ENCODE data around the gene PRDM5.
"Not testable (repeated sequence)": the region's sequence is repeated elsewhere in the genome, so short reads cannot be mapped to it uniquely, and the experiment has no call there.

The PRDM5 gene

DNA sequence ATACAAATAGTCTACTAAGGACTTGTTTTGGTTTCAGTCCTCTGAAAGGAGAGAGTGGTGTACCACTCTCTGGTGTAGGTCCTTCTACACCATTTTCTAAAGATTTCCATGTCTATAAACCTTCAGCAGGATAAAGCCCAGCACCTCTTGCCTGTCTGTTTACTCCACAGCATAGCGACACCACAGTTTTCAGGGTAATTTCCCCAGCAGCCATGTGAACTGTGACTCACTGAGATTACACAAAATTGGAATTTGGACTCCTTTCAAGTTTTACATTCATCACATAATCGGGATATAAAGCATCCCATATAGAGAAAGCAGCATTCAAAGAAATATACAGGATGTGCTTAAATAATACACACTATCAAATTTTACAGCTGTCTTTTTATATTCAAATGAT, 229.6 kb downstream of the PRDM5 start:
- DNase-seq, result no peak

DNA sequence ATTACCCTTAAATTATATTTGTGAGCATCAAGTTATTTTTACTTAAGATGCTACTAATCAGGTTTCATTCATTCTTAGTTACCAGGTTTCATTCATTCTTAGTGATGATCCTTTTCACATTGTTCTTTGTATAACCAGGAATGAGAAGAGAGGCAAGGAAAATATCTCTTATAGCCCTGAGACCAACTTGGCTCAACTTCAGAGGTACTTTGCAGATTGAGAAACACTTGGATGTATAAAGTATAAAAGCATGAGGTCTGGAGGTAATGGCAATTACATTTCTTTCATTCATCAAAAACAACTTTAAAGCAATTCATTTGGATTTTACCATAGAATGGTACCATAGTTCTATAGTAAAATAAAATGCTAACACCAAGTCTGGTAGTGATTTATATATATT, 231.0 kb downstream of the PRDM5 start:
- DNase-seq, result no peak

DNA sequence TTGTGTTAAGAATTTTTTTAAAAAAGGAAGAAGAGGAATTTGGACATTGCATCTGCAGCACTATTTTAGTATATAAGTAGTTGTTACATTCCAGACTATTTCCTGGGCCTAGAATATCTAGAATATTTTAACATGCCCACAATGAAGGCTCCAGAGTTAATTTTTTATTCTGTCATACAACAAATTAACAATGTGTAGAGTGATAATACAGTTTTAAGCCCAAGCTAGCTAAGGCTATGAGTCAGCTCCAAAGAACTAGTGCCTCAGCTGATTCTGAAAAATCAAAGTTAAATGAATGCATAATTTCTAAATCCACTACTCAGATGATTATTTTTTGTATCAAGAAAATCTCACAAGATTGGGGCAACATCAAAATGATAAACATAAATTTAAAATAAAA, 231.4 kb downstream of the PRDM5 start:
- no peak for DNase-seq

DNA sequence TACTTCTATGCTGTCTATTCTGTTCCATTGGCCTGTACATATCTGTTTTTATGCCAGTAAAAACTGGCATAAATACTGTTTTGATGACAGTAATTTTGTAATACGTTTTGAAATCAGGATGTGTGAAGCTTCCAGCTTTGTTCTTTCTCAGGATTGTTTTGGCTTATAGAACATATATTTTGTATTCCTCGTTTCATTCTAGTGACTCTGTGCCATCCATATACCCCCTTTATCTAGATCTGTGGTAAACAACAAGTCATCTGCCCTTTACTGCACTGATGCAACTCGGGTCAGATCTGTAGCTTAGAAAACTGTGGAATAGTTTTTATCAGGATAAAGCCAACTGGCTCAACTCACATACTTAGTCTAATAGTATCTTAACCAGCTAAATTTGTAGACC, 233.7 kb downstream of the PRDM5 start:
- DNase-seq, result no peak

DNA sequence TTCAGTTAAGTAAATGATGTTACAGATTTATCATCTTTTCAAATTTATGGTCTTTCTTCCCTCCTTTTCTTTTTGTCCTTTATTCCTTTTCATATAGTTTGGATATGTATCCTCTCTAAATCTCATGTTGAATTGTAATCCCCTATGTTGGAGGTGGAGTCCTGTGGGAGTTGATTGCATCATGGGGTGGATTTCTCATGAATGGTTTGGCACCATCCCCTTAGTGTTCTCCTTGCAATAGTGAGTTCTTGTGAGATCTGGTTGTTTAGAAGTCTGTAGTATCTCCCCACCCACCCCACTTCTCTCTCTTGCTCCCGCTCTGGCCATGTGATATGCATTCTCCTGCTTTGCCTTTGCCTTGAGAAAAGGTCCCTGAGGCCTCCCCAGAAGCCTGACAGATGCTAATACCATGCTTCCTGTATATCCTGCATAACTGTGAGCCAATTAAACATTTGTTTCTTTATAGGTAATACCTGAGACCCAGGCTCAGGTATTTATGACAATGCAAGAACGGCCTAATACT, 236.7 kb downstream of the PRDM5 start:
- no peak for DNase-seq

DNA sequence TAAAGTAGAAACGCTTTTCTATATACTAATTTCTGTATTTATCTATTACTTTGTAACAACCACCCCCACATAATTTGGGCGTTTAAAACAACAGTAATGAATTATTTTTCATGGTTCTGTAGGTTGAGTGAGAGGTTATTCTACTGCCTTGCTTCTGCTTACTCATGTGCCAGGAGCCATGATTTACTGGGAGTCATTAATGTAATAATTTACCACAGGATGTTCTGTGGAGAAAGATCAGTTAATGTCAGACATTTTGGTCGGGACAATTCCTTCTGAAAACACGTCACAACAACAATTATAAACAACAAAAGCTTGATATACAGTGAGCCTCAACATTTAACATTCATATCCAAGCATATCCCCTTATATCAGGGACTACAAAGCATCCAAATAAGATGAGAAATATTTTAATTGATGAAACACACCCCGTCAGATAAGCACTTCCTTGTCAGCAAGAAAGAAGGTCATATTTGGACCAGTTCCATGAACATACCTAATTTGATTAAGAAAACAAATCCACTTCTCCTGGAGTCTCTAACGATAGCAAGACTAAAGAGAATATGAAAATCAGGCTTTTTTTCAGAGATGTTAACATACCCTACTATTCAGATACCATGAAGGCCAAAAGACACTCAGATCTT, 238.5 kb downstream of the PRDM5 start:
- no peak for DNase-seq

DNA sequence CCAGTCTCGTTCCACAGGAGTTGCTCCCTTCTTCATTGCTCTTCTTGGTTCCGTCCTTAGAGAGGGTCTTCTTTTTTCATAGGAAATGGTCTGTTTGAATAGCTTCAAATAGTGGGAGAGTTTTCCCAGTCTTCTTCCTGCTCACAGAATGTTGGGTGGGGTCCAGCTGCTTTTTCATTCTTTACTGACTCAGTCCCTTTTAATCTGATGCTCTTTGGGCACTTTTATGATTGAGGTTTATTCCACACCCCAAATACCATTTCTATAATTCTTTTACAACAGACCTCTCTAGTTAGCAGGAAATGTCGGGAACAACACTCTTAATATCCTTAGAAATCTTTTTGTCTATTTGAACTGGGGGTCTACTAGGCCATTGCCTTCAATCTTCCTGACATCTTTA, 239.5 kb downstream of the PRDM5 start:
- no peak for DNase-seq

DNA sequence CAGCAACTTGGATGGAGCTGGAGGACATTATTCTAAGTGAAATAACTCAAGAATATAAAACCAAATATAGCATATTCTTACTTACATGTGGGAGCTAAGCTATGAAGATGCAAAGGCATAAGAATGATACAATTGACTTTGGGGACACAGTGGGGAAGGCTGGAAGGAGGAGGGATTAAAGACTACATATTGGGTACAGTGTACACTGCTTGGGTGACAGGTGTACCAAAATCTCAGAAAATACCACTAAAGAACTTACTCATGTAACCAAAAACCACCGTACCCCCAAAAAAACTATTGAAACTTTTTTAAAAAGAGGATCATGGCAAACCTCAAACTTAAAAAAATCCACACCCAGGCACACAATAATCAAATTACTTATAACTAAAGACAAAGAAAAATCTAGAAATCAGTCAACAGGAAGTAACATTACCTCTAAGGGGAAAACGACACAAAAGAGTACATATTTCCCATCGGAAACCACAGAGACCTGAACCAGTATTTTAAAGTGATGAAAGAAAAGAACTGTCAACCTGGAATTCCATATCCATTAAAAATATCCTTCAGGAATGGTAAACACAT, 241.8 kb downstream of the PRDM5 start:
- no peak for DNase-seq

DNA sequence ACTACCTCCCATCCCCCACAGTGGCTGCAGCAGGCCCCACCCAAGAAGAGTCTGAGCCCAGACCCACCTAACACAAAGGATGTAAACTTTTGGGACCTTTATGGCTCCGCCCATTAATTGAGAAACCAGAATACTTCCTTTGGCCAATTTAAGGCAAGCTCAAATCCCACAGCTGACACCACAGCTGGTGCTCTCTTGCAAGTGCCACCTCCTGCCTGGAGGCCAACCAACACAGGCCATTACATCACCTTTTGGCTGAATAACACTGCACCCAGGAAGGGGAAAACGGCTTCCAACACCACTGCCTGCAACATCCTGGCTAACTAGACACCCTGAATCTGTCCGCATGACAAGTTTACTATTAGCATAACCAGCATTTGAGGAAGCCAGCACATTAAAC, 248.8 kb downstream of the PRDM5 start:
- DNase-seq, result no peak

DNA sequence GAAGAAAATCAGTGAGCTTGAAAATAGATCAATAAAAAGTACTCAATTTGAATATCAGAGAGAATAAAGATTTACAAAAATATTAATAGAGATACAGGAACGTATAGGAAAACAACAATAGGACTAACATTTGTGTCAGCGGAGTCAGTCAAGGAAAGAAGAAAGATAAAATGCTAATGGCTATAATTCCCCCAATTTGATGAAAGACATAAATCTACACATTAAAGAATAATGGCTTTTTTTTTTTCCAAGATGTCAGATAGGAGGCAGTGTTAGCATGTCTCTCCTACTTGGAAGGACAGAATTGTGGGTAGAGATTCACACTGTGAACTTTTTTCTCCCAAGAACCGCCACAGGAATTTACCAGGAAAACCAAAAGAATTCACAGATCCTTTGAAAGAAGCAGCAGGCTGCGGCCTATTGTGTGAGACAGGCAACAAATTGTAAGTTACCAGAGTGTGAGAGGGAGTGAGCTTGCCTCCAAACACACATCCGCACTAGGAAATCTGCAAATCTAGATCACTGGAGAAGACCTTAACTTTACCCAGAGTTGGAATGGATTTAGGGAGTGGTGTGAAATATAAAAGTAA, 249.9 kb downstream of the PRDM5 start:
- no peak for DNase-seq

DNA sequence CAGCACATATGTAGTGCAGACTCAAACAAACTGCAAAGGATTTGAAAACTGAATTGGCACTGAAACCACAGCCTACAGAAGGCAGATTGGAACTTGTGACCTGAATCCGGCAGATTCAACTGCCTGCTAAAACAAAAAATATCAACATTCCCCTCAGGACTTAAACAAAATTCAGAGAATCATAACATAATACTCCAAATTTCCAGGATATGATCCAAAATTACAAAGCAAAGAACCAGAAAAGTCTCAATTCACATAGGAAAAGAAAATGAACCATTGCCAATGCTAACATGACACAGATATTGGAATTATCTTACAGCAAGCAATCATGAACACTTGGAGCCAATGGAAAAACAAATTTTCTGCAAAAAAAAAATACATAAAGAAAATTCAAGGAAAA, 250.4 kb downstream of the PRDM5 start:
- no peak for DNase-seq

DNA sequence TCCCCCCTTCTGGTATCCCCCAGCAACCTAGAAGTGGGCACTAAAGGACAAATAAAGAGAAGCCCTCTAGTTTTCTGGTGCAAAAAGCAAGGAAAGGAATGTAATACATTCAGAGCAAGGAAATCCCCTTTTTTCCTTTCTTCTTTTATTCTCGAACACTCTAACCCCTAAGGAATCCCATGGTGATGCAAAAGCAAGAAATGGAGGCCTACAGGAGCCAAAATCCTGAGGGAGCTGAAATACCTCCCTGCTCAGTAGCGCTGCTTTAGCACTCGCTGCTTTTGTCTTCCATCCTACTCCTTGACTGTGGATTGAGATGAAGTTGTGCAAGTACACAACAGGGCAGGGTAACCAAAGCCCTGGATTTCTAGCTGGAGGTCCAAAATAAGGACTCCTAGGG, 251.0 kb downstream of the PRDM5 start:
- DNase-seq, result no peak

DNA sequence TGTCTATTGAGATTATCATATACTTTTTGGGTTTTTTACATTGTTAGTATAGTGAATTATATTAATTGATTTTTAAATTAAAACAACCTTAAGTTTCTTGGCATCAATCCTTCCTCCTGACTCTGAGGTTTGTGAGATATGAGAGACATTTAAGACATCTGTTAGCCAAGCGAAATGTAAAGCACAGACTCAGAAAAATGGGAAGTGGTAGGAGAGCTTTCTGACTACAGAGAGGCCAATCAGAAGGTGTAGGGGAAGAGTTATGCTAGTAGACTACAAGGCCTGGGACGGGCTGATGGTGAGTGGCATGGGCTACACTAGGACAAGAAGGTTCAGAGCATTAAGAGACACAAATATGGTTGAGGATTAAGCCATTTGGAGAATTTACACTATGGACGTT, 255.4 kb downstream of the PRDM5 start:
- no peak for DNase-seq

DNA sequence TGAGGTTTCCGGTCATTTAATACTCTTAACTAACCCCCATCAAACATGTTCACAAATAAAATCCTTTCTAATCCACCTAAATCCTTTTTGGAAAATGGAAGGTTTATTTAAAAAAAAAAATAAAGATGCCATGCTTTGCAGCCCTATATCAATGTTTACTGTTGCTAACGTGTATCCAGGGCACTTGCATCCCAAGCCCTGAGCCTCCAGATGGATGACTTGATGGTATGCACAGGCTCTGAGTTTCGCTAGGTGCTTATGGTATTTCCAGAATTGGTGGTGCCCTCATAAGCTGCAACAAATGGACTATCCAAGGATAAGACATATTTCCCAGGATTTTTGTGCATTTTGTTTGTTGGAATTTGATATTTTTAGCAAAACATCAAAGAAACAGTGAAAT, 257.7 kb downstream of the PRDM5 start:
- no peak for DNase-seq

DNA sequence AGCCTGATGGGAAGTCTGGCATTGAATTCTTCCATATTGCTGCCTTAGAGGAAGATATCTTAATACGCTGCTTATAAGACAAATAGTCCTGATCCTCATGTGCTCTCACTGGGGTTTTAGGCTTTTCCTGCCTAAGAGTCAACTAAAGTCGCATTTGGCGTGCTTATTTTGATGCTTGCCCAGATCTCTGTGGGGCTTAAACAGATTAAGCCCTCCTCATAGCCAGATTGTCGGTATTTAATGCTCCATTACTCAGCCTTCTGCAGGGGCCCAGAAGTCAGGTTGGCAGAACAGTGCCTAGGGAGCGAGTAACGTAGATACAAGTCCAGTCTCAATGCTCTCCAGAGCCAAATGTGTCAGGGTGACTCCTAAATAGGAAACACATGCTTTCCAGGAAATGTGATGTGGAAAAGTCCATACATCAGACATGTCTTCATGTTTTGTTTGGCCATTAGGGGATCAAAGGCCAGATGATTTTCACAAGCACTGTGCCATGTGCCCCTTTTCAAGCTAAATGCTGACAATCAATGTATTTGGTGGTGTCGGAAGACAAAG, 262.8 kb downstream of the PRDM5 start:
- no peak for DNase-seq

DNA sequence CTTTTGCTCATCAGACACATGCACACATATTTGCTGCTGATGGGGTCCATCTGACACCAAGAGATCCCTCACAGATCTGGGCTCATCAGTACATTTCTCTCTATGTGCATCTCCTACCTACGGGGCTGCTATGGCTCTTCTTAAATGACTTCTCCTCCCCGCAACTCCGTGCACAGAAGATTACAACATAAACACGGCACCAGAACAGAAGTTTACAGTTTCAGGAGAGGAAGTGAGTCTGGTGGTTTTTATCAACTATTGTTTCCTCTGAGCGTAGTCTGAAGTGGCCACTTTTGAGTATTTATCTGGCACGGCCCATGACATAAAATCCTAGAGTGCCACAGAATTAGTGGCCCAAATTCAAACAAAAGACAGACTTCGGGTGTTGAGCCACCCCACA, 263.8 kb downstream of the PRDM5 start:
- no peak for DNase-seq

DNA sequence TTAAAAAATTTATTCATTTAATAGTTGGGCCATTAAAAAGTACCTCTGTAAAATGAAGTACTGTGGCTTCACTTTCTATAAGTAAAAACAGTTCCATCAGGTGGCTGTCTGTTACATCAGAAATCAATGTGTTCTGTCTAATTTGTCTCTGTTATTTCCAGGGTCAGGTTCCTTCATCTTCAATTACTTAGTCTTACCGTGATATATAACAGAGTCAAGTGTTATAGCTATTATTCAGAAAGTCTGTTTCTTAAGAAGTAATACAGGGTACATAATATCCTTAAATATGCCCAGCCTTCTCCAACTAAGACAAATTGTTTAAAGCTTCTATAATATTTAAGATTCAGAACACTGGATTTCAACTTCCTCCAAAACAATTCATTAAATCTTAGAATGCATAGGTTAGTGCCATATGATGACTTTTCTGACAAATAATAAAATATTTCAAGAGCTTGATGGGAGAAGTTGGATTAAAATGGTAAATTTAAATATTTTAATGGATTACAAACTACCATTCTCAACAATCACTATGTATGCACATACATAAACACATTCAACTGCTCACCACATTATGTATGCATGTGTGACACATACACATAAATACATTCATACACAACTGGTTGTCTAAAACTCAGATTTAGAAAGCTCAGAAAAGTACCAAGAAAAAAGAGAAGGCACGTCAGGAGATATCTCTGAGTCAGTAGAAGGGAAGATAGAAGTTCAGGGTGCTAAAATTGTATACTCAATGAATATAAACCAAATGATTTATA, 268.5 kb downstream of the PRDM5 start:
- no peak for DNase-seq

DNA sequence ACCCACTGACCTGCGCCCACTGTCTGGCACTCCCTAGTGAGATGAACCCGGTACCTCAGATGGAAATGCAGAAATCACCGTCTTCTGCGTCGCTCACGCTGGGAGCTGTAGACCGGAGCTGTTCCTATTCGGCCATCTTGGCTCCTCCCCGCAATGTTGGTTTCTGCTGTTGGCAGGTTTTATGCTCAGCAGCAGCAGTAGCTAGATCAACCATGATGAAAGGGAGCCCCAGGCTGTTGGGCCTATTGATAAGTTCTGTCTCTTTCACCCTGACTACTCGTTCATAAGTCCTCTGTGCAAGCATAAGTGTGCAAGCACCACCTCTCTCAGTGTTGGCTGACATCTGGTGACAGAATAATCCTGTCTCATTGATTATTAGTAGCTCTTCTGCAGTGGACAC, 274.2 kb downstream of the PRDM5 start:
- DNase-seq, result not testable (repeated sequence)

All from DMS153 (cell line).